ENCODE data around the gene MTCP1.

MTCP1 gene

GRCh38 chrX:155070975-155071693 lies at the start of gene MTCP1, which contains the start of the genes BRCC3 and CMC4:
Gene MTCP1, minus strand, starts transcription at chrX:155071136. Its CDS starts 5,126 bp downstream, at chrX:155066010.
Gene BRCC3, plus strand, starts transcription at chrX:155071508. Its CDS starts 20 bp downstream, at chrX:155071528.
Gene CMC4, minus strand, starts transcription at chrX:155071136. Its CDS starts 7,113 bp downstream, at chrX:155064023.
- DNase-seq (ENCODE audit: low spot score): peak; percentile 70

GRCh38 chrX:155115174-155115819 lies 44.4 kb upstream of the MTCP1 start:
- Histone ChIP-seq H3K36me3 (ENCODE audit: low read depth) (no peaks in the 10 kb centered on the region), H3K4me1 (ENCODE audit: insufficient read depth, poor library complexity, severe bottlenecking) (peaks cover 14% of the 10 kb centered on the region), H3K4me3 (ENCODE audit: severe bottlenecking) (no peak overlapping the region), H3K27me3 (ENCODE audit: insufficient read depth, poor library complexity, severe bottlenecking) (no peaks in the 10 kb centered on the region), H3K9me3 (ENCODE audit: severe bottlenecking) (no peaks in the 10 kb centered on the region), H3K27ac (ENCODE audit: poor library complexity, severe bottlenecking) (no peak overlapping the region)
- TF ChIP-seq CTCF (IDR thresholded peaks at IDR 0.05; ENCODE audit: poor library complexity, severe bottlenecking): no peak
- no peak for DNase-seq (ENCODE audit: low spot score)
- no peak for ATAC-seq (ENCODE audit: low read depth)

More at GRCh38 chrX:155070975-155071693, at the start of gene MTCP1, which contains the start of the genes BRCC3 and CMC4:
- Histone ChIP-seq H3K36me3 (ENCODE audit: low read depth) (peaks cover 18% of the 10 kb centered on the region), H3K27me3 (ENCODE audit: insufficient read depth, poor library complexity, severe bottlenecking) (no peaks in the 10 kb centered on the region), H3K4me3 (ENCODE audit: severe bottlenecking) (peak within 1 kb of the TSS; percentile 63), H3K4me1 (ENCODE audit: insufficient read depth, poor library complexity, severe bottlenecking) (peaks cover 18% of the 10 kb centered on the region), H3K27ac (ENCODE audit: poor library complexity, severe bottlenecking) (peak within 1 kb of the TSS; percentile 63), H3K9me3 (ENCODE audit: severe bottlenecking) (no peaks in the 10 kb centered on the region)
- TF ChIP-seq CTCF (IDR thresholded peaks at IDR 0.05; ENCODE audit: poor library complexity, severe bottlenecking): no peak
- peak; percentile 85 for ATAC-seq (ENCODE audit: low read depth)

- Histone ChIP-seq H3K4me1 (ENCODE audit: insufficient read depth, poor library complexity, severe bottlenecking) (peaks cover 14% of the 10 kb centered on the region), H3K27me3 (ENCODE audit: insufficient read depth, poor library complexity, severe bottlenecking) (no peaks in the 10 kb centered on the region), H3K4me3 (ENCODE audit: severe bottlenecking) (no peak overlapping the region), H3K27ac (ENCODE audit: poor library complexity, severe bottlenecking) (peak overlapping the region; percentile 78), H3K36me3 (ENCODE audit: low read depth) (no peaks in the 10 kb centered on the region; the same call in 1 of the 2 replicates), H3K9me3 (ENCODE audit: severe bottlenecking) (no peaks in the 10 kb centered on the region)
- no peak for DNase-seq (ENCODE audit: low spot score)
- TF ChIP-seq CTCF (IDR thresholded peaks at IDR 0.05; ENCODE audit: poor library complexity, severe bottlenecking): no peak
- ATAC-seq (ENCODE audit: low read depth): no peak
Measured at GRCh38 chrX:155113097-155113496, 42.2 kb upstream of the MTCP1 start.

GRCh38 chrX:155112171-155112570 lies 41.2 kb upstream of the MTCP1 start:
- peak; percentile 98 for ATAC-seq (ENCODE audit: low read depth)
- Histone ChIP-seq H3K9me3 (ENCODE audit: severe bottlenecking) (no peaks in the 10 kb centered on the region), H3K27ac (ENCODE audit: poor library complexity, severe bottlenecking) (peak overlapping the region; percentile 78), H3K36me3 (ENCODE audit: low read depth) (no peaks in the 10 kb centered on the region; the same call in 1 of the 2 replicates), H3K4me3 (ENCODE audit: severe bottlenecking) (no peak overlapping the region), H3K4me1 (ENCODE audit: insufficient read depth, poor library complexity, severe bottlenecking) (peaks cover 14% of the 10 kb centered on the region), H3K27me3 (ENCODE audit: insufficient read depth, poor library complexity, severe bottlenecking) (no peaks in the 10 kb centered on the region)
- TF ChIP-seq CTCF (IDR thresholded peaks at IDR 0.05; ENCODE audit: poor library complexity, severe bottlenecking): no peak
- DNase-seq (ENCODE audit: low spot score): no peak

Data from RWPE2 (cell line).